ENCODE results near the gene ODC1. TPM values are rescaled to one million over a fixed set of nuclear protein-coding genes. Genes with fewer than 3 reads are reported as not detected.

ODC1 gene
- total RNA-seq, 1 experiment from 2014 or later = 231 TPM

- Histone ChIP-seq H3K27ac (ENCODE audit: low read depth, low read length) (no peak overlapping the region), H3K9ac (ENCODE audit: low read length) (no peak overlapping the region), H3K79me2 (ENCODE audit: insufficient read depth, low read length) (no peaks in the 10 kb centered on the region), H3K4me2 (ENCODE audit: low read length) (no peak overlapping the region), H3K27me3 (ENCODE audit: insufficient read depth, low read length) (peaks cover 34% of the 10 kb centered on the region), H3K4me1 (ENCODE audit: control insufficient read depth in 1 of 2, insufficient read depth in 2 of 2, low read length in 2 of 2) (no peaks in the 10 kb centered on the region), H3K9me2 (ENCODE audit: insufficient read depth) (no peaks in the 10 kb centered on the region), H3K9me3 (ENCODE audit: control insufficient read depth in 1 of 2, insufficient read depth in 1 of 2, low read depth in 1 of 2, low read length in 2 of 2) (no peaks in the 10 kb centered on the region), H2AFZ (ENCODE audit: low read depth, low read length, poor library complexity, severe bottlenecking) (no peak overlapping the region), H3K4me3 (replicated peaks in 1 of 2; ENCODE audit: low read depth in 1 of 2, low read length in 2 of 2) (no peak overlapping the region), H4K20me1 (ENCODE audit: insufficient read depth) (no peaks in the 10 kb centered on the region), H3K36me3 (ENCODE audit: control insufficient read depth in 1 of 2, insufficient read depth in 2 of 2, low read length in 2 of 2) (no peaks in the 10 kb centered on the region)
- POLR2A ChIA-PET = no interaction called here
- DNase-seq (ENCODE audit: low read depth, low spot score) = no peak
- intact Hi-C loops (cut with micrococcal nuclease) = no loop called here
- TF ChIP-seq EZH2phosphoT487 (IDR thresholded peaks at IDR 0.05; ENCODE audit: borderline replicate concordance) = no peak
- TF ChIP-seq ZNF274 (IDR thresholded peaks at IDR 0.05; ENCODE audit: low read depth, low read length) = no peak
- TF ChIP-seq SP1 (IDR thresholded peaks at IDR 0.05; ENCODE audit: low read depth) = no peak
- no peak for TF ChIP-seq SIN3A (IDR thresholded peaks at IDR 0.05; ENCODE audit: low read depth)
- TF ChIP-seq TCF7L2 (IDR thresholded peaks at IDR 0.05; ENCODE audit: borderline replicate concordance, extremely low read depth, insufficient read depth, insufficient read length) = no peak
- TF ChIP-seq, protein P1, sequence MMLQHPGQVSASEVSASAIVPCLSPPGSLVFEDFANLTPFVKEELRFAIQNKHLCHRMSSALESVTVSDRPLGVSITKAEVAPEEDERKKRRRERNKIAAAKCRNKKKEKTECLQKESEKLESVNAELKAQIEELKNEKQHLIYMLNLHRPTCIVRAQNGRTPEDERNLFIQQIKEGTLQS (IDR thresholded peaks at IDR 0.05) = no peak
- TF ChIP-seq SRF (IDR thresholded peaks at IDR 0.05; ENCODE audit: low read depth) = no peak
- TF ChIP-seq, protein P2, sequence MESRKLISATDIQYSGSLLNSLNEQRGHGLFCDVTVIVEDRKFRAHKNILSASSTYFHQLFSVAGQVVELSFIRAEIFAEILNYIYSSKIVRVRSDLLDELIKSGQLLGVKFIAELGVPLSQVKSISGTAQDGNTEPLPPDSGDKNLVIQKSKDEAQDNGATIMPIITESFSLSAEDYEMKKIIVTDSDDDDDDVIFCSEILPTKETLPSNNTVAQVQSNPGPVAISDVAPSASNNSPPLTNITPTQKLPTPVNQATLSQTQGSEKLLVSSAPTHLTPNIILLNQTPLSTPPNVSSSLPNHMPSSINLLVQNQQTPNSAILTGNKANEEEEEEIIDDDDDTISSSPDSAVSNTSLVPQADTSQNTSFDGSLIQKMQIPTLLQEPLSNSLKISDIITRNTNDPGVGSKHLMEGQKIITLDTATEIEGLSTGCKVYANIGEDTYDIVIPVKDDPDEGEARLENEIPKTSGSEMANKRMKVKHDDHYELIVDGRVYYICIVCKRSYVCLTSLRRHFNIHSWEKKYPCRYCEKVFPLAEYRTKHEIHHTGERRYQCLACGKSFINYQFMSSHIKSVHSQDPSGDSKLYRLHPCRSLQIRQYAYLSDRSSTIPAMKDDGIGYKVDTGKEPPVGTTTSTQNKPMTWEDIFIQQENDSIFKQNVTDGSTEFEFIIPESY (IDR thresholded peaks at IDR 0.05; ENCODE audit: extremely low read depth, insufficient replicate concordance, low read length) = no peak
- TF ChIP-seq POLR2AphosphoS5 (IDR thresholded peaks at IDR 0.05; ENCODE audit: low read depth, low read length) = no peak
- TF ChIP-seq EGR1 (IDR thresholded peaks at IDR 0.05; ENCODE audit: low read depth) = no peak
- TF ChIP-seq ELF1 (IDR thresholded peaks at IDR 0.05; ENCODE audit: borderline replicate concordance, low read depth) = no peak
- TF ChIP-seq CTCF (IDR thresholded peaks at IDR 0.05 in 2 of 3, conservative IDR thresholded peaks at IDR 0.05 in 1 of 3; ENCODE audit: borderline replicate concordance in 1 of 3, insufficient read depth in 1 of 3, low read depth in 2 of 3, low read length in 2 of 3) = no peak
- TF ChIP-seq CEBPB (IDR thresholded peaks at IDR 0.05; ENCODE audit: low read depth) = no peak
- no peak for TF ChIP-seq POLR2A (IDR thresholded peaks at IDR 0.05; ENCODE audit: borderline replicate concordance, extremely low read depth, insufficient read depth, insufficient read length)
- no peak for TF ChIP-seq CBX3 (IDR thresholded peaks at IDR 0.05; ENCODE audit: low read depth)
- TF ChIP-seq EZH2 (IDR thresholded peaks at IDR 0.05) = no peak
- no peak for TF ChIP-seq MAX (IDR thresholded peaks at IDR 0.05)
- CTCF ChIA-PET = no interaction called here
- RAD21 ChIA-PET (ENCODE audit: low non-redundant PET in 1 of 2, low total read pairs in 2 of 2, uncharacterized antibody in 2 of 2, unreplicated experiment in 2 of 2) = no interaction called here
- ATAC-seq = no peak
- BruUV-seq (replicated peaks) = no TSS peak
These were observed 30.8 kb upstream of the ODC1 start for GRCh38 chr2:10478916-10479315.
